Measurements from ENCODE around the gene NR2F1. TPM values are rescaled to one million over a fixed set of nuclear protein-coding genes. Genes with fewer than 3 reads are reported as not detected.

Gene NR2F1
- total and polyA plus RNA-seq, 3 donors from 2014 or later, result 16.0 to 22.7 (median 16.9) TPM

- Histone ChIP-seq H3K4me1 (no peaks in the 10 kb centered on the region), H3K27me3 (no peaks in the 10 kb centered on the region), H3K27ac (no peak overlapping the region), H3K36me3 (ENCODE audit: low read depth, missing control alignments) (no peaks in the 10 kb centered on the region), H3K9me3 (no peaks in the 10 kb centered on the region), H3K4me3 (no peak overlapping the region)
- intact Hi-C loops (cut with DNase I; ENCODE audit: low total_unique reads), result no loop called here
- no peak for TF ChIP-seq POLR2A (IDR thresholded peaks at IDR 0.05)
- TF ChIP-seq CTCF (IDR thresholded peaks at IDR 0.05), result no peak
- 76 to 85% methylated on average over 4 of the region's 4 CpGs for WGBS, 2 donors
- no peak for DNase-seq
Measured at GRCh38 chr5:93591323-93591945, 8.4 kb downstream of the NR2F1 start.

- H3K4me3 ChIP-seq, result no peak overlapping the region
- no peak for TF ChIP-seq POLR2A (IDR thresholded peaks at IDR 0.05)
- TF ChIP-seq CTCF (IDR thresholded peaks at IDR 0.05), result no peak
- 78 to 93% methylated on average over 4 to 5 of the region's 5 CpGs for WGBS, 2 donors
- no peaks in the 10 kb centered on the region for H3K4me1 ChIP-seq
- no peak for DNase-seq
- no peaks in the 10 kb centered on the region for H3K9me3 ChIP-seq
- intact Hi-C loops (cut with DNase I; ENCODE audit: low total_unique reads), result no loop called here
- H3K36me3 ChIP-seq (ENCODE audit: low read depth, missing control alignments), result no peaks in the 10 kb centered on the region
- no peak overlapping the region for H3K27ac ChIP-seq
- no peaks in the 10 kb centered on the region for H3K27me3 ChIP-seq
Measured at GRCh38 chr5:93592883-93593282, 9.9 kb downstream of the NR2F1 start.

- intact Hi-C loops (cut with DNase I; ENCODE audit: low total_unique reads), result no loop called here
- Histone ChIP-seq H3K36me3 (ENCODE audit: low read depth, missing control alignments) (no peaks in the 10 kb centered on the region), H3K4me3 (no peak overlapping the region), H3K9me3 (no peaks in the 10 kb centered on the region), H3K27me3 (no peaks in the 10 kb centered on the region), H3K27ac (no peak overlapping the region), H3K4me1 (no peaks in the 10 kb centered on the region)
- TF ChIP-seq POLR2A (IDR thresholded peaks at IDR 0.05), result no peak
- TF ChIP-seq CTCF (IDR thresholded peaks at IDR 0.05), result no peak
- DNase-seq, result no peak
- 69 to 74% methylated on average over 30 of the region's 30 CpGs for WGBS, 2 donors
Measured at GRCh38 chr5:93593476-93594131, 10.6 kb downstream of the NR2F1 start.

- Histone ChIP-seq H3K27ac (no peak overlapping the region), H3K27me3 (no peaks in the 10 kb centered on the region), H3K4me1 (no peaks in the 10 kb centered on the region), H3K36me3 (ENCODE audit: low read depth, missing control alignments) (no peaks in the 10 kb centered on the region), H3K4me3 (no peak overlapping the region), H3K9me3 (no peaks in the 10 kb centered on the region)
- DNase-seq, result no peak
- TF ChIP-seq POLR2A (IDR thresholded peaks at IDR 0.05), result no peak
- no peak for TF ChIP-seq CTCF (IDR thresholded peaks at IDR 0.05)
- intact Hi-C loops (cut with DNase I; ENCODE audit: low total_unique reads), result no loop called here
- 36 to 41% methylated on average over 11 to 37 of the region's 37 CpGs for WGBS, 2 donors
Measured at GRCh38 chr5:93594591-93595419, 11.8 kb downstream of the NR2F1 start.
